WTC11 (cell line): ENCODE measurements around the gene JAKMIP1. TPM values are rescaled to one million over a fixed set of nuclear protein-coding genes. Genes with fewer than 3 reads are reported as not detected.

Experiments used
- ATAC-seq: fragments of 200-7000 bp; cut with Tn5 transposase; 2 replicates; pipeline ENCODE4 v1.10.0; 2021; ENCODE audit warnings: mild to moderate bottlenecking, moderate library complexity
- CTCF ChIA-PET: fragments of 300-600 bp; sonication (Branson Sonifier 250); formaldehyde crosslinking; loops from one replicate; lab custom pipeline; 2021; ENCODE audit warnings: antibody characterized with exemption; lab: Charles Lee
- POLR2A ChIA-PET: fragments of 350-600 bp; sonication (Branson Sonifier 250); formaldehyde crosslinking; loops from one replicate; lab custom pipeline; 2021; ENCODE audit warnings: antibody characterized with exemption; lab: Charles Lee
- DNase-seq: peaks from one replicate; pipeline ENCODE4 v3.0.0; 2021; ENCODE audit warnings: low spot score
- H3K27ac Mint-ChIP-seq: 2 replicates; pipeline ENCODE4 v1.8.0; 2021; ENCODE audit warnings: mixed read lengths
- H3K27me3 Mint-ChIP-seq: 2 replicates; pipeline ENCODE4 v1.8.0; 2021; ENCODE audit warnings: low read depth, mild to moderate bottlenecking, moderate library complexity, mixed read lengths
- H3K36me3 Mint-ChIP-seq: 2 replicates; pipeline ENCODE4 v1.8.0; 2021; ENCODE audit warnings: mixed read lengths
- H3K4me1 Mint-ChIP-seq: 2 replicates; pipeline ENCODE4 v1.8.0; 2022; ENCODE audit warnings: mixed read lengths
- H3K4me3 Mint-ChIP-seq: 2 replicates; pipeline ENCODE4 v1.8.0; 2021; ENCODE audit warnings: mild to moderate bottlenecking, moderate library complexity, mixed read lengths
- H3K9me3 Mint-ChIP-seq: 2 replicates; pipeline ENCODE4 v1.8.0; 2021; ENCODE audit warnings: mixed read lengths
- CREM ChIP-seq: sonication (generic); formaldehyde crosslinking; IDR thresholded peaks from 2 replicates; pipeline ENCODE4 v1.8.1; 2022; ENCODE audit warnings: mild to moderate bottlenecking, missing genetic modification reagents, moderate library complexity
- ELF4 ChIP-seq: sonication (generic); formaldehyde crosslinking; IDR thresholded peaks from 2 replicates; pipeline ENCODE4 v1.8.1; 2022; ENCODE audit warnings: low read depth, mild to moderate bottlenecking, moderate library complexity, missing genetic modification reagents
- ESRRA ChIP-seq: sonication (generic); formaldehyde crosslinking; IDR thresholded peaks from 2 replicates; pipeline ENCODE4 v1.8.1; 2022; ENCODE audit warnings: mild to moderate bottlenecking, missing genetic modification reagents, borderline replicate concordance
- JAZF1 ChIP-seq: fragments of 250-450 bp; sonication (Bioruptor Pico); IDR thresholded peaks from 2 replicates; pipeline ENCODE4 v1.9.0; 2021; ENCODE audit warnings: moderate library complexity, mild to moderate bottlenecking, inconsistent platforms
- MYBL2 ChIP-seq: sonication (generic); formaldehyde crosslinking; IDR thresholded peaks from 2 replicates; pipeline ENCODE4 v1.8.1; 2023; ENCODE audit warnings: mild to moderate bottlenecking, moderate library complexity, missing genetic modification reagents
- NFE2L1 ChIP-seq: sonication (generic); formaldehyde crosslinking; IDR thresholded peaks from 2 replicates; pipeline ENCODE4 v1.8.1; 2023; ENCODE audit warnings: missing genetic modification reagents
- NR2C2 ChIP-seq: sonication (generic); formaldehyde crosslinking; IDR thresholded peaks from 2 replicates; pipeline ENCODE4 v1.8.0; 2022; ENCODE audit warnings: mild to moderate bottlenecking, missing genetic modification reagents
- NR3C1 ChIP-seq: sonication (generic); formaldehyde crosslinking; conservative IDR thresholded peaks from 2 replicates; pipeline ENCODE4 v1.8.1; 2023; ENCODE audit warnings: low read depth, mild to moderate bottlenecking, missing genetic modification reagents
- RELA ChIP-seq: sonication (generic); formaldehyde crosslinking; IDR thresholded peaks from 2 replicates; pipeline ENCODE4 v1.8.1; 2022; ENCODE audit warnings: missing genetic modification reagents, mild to moderate bottlenecking, borderline replicate concordance
- TCF7 ChIP-seq: sonication (generic); formaldehyde crosslinking; IDR thresholded peaks from 2 replicates; pipeline ENCODE4 v1.8.0; 2022; ENCODE audit warnings: mild to moderate bottlenecking, low read depth, missing genetic modification reagents, moderate library complexity
- TEAD1 ChIP-seq: sonication (generic); formaldehyde crosslinking; IDR thresholded peaks from 2 replicates; pipeline ENCODE4 v1.8.0; 2022; ENCODE audit warnings: mild to moderate bottlenecking, missing genetic modification reagents
- ZBTB21 ChIP-seq: sonication (generic); formaldehyde crosslinking; IDR thresholded peaks from 2 replicates; pipeline ENCODE4 v1.8.1; 2023; ENCODE audit warnings: mild to moderate bottlenecking, missing genetic modification reagents, borderline replicate concordance
- ZNF232 ChIP-seq: sonication (generic); formaldehyde crosslinking; IDR thresholded peaks from 2 replicates; pipeline ENCODE4 v1.8.0; 2022; ENCODE audit warnings: mild to moderate bottlenecking, missing genetic modification reagents
- ZNF317 ChIP-seq: sonication (generic); formaldehyde crosslinking; IDR thresholded peaks from 2 replicates; pipeline ENCODE4 v1.8.1; 2023; ENCODE audit warnings: low read depth, mild to moderate bottlenecking, moderate library complexity, missing genetic modification reagents, borderline replicate concordance
- total RNA-seq: library from RNA; stranded (reverse); gene quantifications from 3 replicates; pipeline ENCODE4 v1.2.3, GENCODE V29; 2021
- TF ChIP-seq, protein P1 (sequence below): sonication (generic); formaldehyde crosslinking; IDR thresholded peaks from 2 replicates; pipeline ENCODE4 v1.8.1; 2023; ENCODE audit warnings: mild to moderate bottlenecking, missing genetic modification reagents, borderline replicate concordance
- TF ChIP-seq, protein P2 (sequence below): sonication (generic); formaldehyde crosslinking; IDR thresholded peaks from 2 replicates; pipeline ENCODE4 v1.8.1; 2022; ENCODE audit warnings: mild to moderate bottlenecking, moderate library complexity, missing genetic modification reagents
- TF ChIP-seq, protein P3 (sequence below): fragments of 250-450 bp; sonication (Bioruptor Pico); IDR thresholded peaks from 2 replicates; pipeline ENCODE4 v1.9.0; 2021; ENCODE audit warnings: moderate library complexity, mild to moderate bottlenecking, inconsistent platforms, borderline replicate concordance
- TF ChIP-seq, protein P4 (sequence below): fragments of 200-600 bp; IDR thresholded peaks from 2 replicates; pipeline ENCODE4 v1.8.0; 2022; ENCODE audit warnings: antibody characterized with exemption
- TF ChIP-seq, protein P5 (sequence below): sonication (generic); formaldehyde crosslinking; conservative IDR thresholded peaks from 2 replicates; pipeline ENCODE4 v1.8.1; 2022; ENCODE audit warnings: mild to moderate bottlenecking, missing genetic modification reagents
- TF ChIP-seq, protein P6 (sequence below): sonication (generic); formaldehyde crosslinking; IDR thresholded peaks from 2 replicates; pipeline ENCODE4 v1.8.1; 2023; ENCODE audit warnings: mild to moderate bottlenecking, moderate library complexity, missing genetic modification reagents
- TF ChIP-seq, protein P7 (sequence below): fragments of 250-450 bp; sonication (Bioruptor Pico); IDR thresholded peaks from 2 replicates; pipeline ENCODE4 v1.8.0; 2021; ENCODE audit warnings: mild to moderate bottlenecking

The JAKMIP1 gene
- total RNA-seq, 1 experiment from 2014 or later: 4.0 TPM

DNA sequence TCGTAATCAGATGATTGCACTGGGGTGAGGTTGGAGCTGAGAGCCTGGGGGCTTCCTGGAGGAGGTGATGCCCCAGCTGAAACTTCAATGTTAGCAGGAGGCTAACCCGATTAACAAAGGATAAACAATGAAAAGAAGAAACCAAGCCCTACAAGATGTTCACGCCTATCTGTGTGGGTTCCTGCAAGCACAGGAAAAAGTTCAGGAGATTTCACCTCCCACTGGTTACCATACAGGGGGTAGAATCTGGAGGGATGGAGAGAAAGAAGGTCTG lies 27.5 kb downstream of the JAKMIP1 start:
- TF ChIP-seq ZNF232 (CRISPR knock-in tag) (no peak), RELA (no peak)
- TF ChIP-seq, protein P1, sequence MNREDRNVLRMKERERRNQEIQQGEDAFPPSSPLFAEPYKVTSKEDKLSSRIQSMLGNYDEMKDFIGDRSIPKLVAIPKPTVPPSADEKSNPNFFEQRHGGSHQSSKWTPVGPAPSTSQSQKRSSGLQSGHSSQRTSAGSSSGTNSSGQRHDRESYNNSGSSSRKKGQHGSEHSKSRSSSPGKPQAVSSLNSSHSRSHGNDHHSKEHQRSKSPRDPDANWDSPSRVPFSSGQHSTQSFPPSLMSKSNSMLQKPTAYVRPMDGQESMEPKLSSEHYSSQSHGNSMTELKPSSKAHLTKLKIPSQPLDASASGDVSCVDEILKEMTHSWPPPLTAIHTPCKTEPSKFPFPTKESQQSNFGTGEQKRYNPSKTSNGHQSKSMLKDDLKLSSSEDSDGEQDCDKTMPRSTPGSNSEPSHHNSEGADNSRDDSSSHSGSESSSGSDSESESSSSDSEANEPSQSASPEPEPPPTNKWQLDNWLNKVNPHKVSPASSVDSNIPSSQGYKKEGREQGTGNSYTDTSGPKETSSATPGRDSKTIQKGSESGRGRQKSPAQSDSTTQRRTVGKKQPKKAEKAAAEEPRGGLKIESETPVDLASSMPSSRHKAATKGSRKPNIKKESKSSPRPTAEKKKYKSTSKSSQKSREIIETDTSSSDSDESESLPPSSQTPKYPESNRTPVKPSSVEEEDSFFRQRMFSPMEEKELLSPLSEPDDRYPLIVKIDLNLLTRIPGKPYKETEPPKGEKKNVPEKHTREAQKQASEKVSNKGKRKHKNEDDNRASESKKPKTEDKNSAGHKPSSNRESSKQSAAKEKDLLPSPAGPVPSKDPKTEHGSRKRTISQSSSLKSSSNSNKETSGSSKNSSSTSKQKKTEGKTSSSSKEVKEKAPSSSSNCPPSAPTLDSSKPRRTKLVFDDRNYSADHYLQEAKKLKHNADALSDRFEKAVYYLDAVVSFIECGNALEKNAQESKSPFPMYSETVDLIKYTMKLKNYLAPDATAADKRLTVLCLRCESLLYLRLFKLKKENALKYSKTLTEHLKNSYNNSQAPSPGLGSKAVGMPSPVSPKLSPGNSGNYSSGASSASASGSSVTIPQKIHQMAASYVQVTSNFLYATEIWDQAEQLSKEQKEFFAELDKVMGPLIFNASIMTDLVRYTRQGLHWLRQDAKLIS (CRISPR knock-in tag): no peak
- no peak for DNase-seq
- no peak overlapping the region for H3K4me3 Mint-ChIP-seq
- no peak overlapping the region for H3K27ac Mint-ChIP-seq
- CTCF ChIA-PET: no interaction called here
- no peak for ATAC-seq
- H3K36me3 Mint-ChIP-seq: peaks cover 10% of the 10 kb centered on the region
- H3K9me3 Mint-ChIP-seq: peaks cover 19% of the 10 kb centered on the region
- POLR2A ChIA-PET: no interaction called here
- H3K4me1 Mint-ChIP-seq: peaks cover 3% of the 10 kb centered on the region
- H3K27me3 Mint-ChIP-seq: 0 out of 2 replicates have a peak, but pooled peaks cover 4% of the 10 kb centered on the region

DNA sequence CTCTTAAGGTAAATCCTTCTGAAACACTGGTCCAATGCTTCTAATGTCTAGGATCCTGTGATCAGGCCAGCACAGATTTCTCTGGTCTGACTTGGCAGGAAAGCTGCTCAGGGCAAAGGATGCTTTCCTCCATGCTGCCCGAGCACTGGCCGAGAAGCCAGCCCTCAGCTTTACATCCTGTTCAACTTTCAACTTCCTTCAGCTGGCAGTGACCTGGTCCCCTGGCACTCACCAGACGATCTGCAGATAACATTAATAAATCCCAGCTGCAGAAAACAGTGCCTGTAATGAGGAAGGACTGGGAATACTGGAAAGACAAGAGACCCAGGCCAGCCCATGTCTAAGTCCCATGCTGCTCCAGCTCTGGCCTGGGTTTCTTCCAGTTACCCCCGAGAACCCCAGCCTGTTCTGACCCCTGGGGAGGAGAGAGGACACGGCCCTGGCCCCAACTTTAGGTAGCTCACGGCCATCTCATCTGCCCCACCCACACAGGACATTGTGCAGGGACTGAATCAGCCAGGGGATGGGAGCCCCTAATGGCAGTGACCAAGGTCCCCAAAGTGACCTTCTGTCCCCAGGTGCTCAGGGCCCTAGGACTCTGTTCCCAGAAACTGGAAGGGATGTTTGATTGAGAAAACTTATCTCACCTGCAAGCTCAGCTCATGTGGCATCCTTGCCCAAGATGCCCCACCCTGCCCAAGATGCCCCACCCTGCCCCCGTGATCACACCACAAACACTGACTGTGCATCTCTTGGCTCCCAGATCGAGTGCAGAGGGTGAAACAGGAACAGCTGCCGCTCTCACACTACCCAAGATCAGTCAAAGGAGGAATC lies 28.0 kb downstream of the JAKMIP1 start:
- ChIA-PET CTCF (no interaction called here), POLR2A (no interaction called here)
- TF ChIP-seq CREM (CRISPR knock-in tag): no peak
- TF ChIP-seq ELF4 (CRISPR knock-in tag): no peak
- TF ChIP-seq NR2C2 (CRISPR knock-in tag): no peak
- TF ChIP-seq, protein P2, sequence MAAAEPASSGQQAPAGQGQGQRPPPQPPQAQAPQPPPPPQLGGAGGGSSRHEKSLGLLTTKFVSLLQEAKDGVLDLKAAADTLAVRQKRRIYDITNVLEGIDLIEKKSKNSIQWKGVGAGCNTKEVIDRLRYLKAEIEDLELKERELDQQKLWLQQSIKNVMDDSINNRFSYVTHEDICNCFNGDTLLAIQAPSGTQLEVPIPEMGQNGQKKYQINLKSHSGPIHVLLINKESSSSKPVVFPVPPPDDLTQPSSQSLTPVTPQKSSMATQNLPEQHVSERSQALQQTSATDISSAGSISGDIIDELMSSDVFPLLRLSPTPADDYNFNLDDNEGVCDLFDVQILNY: no peak
- no peak for TF ChIP-seq JAZF1
- TF ChIP-seq ESRRA (CRISPR knock-in tag): no peak
- no peak for TF ChIP-seq TEAD1 (CRISPR knock-in tag)
- TF ChIP-seq, protein P3, sequence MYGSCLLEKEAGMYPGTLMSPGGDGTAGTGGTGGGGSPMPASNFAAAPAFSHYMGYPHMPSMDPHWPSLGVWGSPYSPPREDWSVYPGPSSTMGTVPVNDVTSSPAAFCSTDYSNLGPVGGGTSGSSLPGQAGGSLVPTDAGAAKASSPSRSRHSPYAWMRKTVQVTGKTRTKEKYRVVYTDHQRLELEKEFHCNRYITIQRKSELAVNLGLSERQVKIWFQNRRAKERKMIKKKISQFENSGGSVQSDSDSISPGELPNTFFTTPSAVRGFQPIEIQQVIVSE (CRISPR knock-in tag): no peak
- no peak for TF ChIP-seq MYBL2 (CRISPR knock-in tag)
- TF ChIP-seq NR3C1 (CRISPR knock-in tag): no peak
- TF ChIP-seq ZBTB21 (CRISPR knock-in tag): no peak
- H3K9me3 Mint-ChIP-seq: peaks cover 14% of the 10 kb centered on the region
- peaks cover 5% of the 10 kb centered on the region; the same call in 1 of the 2 replicates for H3K36me3 Mint-ChIP-seq
- no peak overlapping the region for H3K4me3 Mint-ChIP-seq
- H3K27ac Mint-ChIP-seq: no peak overlapping the region
- no peaks in the 10 kb centered on the region for H3K27me3 Mint-ChIP-seq
- ATAC-seq (no peak), DNase-seq (no peak)
- no peaks in the 10 kb centered on the region for H3K4me1 Mint-ChIP-seq

DNA sequence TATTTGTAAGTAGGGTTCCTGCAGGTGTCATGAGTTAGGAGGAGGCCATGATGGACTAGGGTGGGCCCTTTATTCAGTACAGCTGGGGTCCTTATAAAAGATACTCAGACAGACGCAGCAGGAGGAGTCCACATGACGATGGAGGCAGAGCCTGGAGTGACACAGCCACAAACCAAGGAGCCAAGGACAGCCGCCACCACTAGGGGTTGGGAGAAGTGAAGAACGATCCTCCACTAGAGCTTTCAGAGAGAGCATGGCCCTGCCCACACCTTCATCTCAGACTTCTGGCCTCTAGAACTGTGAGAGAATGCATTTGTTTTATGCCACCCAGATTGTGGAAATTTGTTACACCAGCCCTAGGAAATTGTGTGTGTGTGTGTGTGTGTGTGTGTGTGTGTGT lies 31.1 kb downstream of the JAKMIP1 start:
- Mint-ChIP-seq H3K4me3 (no peak overlapping the region), H3K36me3 (peaks cover 18% of the 10 kb centered on the region), H3K9me3 (peaks cover 22% of the 10 kb centered on the region), H3K27ac (no peak overlapping the region), H3K4me1 (0 out of 2 replicates have a peak, but pooled peaks cover 6% of the 10 kb centered on the region), H3K27me3 (no peaks in the 10 kb centered on the region)
- ChIA-PET POLR2A (no interaction called here), CTCF (interaction anchor here (0.8 to 1.6 kb wide), 3 partner anchors 12 to 82 kb away, joined by 3 read pairs; no protein-coding TSS in a partner anchor)
- ATAC-seq (peak; percentile 32; the same call in 1 of the 2 replicates), DNase-seq (no peak)
- TF ChIP-seq ZNF317 (no peak), RELA (no peak), NFE2L1 (no peak), TCF7 (no peak), TEAD1 (CRISPR knock-in tag) (no peak)
- TF ChIP-seq, protein P4, sequence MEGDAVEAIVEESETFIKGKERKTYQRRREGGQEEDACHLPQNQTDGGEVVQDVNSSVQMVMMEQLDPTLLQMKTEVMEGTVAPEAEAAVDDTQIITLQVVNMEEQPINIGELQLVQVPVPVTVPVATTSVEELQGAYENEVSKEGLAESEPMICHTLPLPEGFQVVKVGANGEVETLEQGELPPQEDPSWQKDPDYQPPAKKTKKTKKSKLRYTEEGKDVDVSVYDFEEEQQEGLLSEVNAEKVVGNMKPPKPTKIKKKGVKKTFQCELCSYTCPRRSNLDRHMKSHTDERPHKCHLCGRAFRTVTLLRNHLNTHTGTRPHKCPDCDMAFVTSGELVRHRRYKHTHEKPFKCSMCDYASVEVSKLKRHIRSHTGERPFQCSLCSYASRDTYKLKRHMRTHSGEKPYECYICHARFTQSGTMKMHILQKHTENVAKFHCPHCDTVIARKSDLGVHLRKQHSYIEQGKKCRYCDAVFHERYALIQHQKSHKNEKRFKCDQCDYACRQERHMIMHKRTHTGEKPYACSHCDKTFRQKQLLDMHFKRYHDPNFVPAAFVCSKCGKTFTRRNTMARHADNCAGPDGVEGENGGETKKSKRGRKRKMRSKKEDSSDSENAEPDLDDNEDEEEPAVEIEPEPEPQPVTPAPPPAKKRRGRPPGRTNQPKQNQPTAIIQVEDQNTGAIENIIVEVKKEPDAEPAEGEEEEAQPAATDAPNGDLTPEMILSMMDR: no peak
- TF ChIP-seq, protein P5, sequence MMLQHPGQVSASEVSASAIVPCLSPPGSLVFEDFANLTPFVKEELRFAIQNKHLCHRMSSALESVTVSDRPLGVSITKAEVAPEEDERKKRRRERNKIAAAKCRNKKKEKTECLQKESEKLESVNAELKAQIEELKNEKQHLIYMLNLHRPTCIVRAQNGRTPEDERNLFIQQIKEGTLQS (CRISPR knock-in tag): no peak
- TF ChIP-seq, protein P6, sequence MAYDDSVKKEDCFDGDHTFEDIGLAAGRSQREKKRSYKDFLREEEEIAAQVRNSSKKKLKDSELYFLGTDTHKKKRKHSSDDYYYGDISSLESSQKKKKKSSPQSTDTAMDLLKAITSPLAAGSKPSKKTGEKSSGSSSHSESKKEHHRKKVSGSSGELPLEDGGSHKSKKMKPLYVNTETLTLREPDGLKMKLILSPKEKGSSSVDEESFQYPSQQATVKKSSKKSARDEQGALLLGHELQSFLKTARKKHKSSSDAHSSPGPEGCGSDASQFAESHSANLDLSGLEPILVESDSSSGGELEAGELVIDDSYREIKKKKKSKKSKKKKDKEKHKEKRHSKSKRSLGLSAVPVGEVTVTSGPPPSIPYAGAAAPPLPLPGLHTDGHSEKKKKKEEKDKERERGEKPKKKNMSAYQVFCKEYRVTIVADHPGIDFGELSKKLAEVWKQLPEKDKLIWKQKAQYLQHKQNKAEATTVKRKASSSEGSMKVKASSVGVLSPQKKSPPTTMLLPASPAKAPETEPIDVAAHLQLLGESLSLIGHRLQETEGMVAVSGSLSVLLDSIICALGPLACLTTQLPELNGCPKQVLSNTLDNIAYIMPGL (CRISPR knock-in tag): no peak
- TF ChIP-seq, protein P7, sequence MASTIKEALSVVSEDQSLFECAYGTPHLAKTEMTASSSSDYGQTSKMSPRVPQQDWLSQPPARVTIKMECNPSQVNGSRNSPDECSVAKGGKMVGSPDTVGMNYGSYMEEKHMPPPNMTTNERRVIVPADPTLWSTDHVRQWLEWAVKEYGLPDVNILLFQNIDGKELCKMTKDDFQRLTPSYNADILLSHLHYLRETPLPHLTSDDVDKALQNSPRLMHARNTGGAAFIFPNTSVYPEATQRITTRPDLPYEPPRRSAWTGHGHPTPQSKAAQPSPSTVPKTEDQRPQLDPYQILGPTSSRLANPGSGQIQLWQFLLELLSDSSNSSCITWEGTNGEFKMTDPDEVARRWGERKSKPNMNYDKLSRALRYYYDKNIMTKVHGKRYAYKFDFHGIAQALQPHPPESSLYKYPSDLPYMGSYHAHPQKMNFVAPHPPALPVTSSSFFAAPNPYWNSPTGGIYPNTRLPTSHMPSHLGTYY (CRISPR knock-in tag): no peak
